ENCODE results near the gene ZFP62. TPM values are rescaled to one million over a fixed set of nuclear protein-coding genes. Genes with fewer than 3 reads are reported as not detected.
A peak's percentile ranks its signal among the peaks of the same experiment; 100 is the strongest.

Gene ZFP62
- total RNA-seq, 4 donors from 2014 or later, result 41.1 to 58.9 (median 47.3) TPM

DNA sequence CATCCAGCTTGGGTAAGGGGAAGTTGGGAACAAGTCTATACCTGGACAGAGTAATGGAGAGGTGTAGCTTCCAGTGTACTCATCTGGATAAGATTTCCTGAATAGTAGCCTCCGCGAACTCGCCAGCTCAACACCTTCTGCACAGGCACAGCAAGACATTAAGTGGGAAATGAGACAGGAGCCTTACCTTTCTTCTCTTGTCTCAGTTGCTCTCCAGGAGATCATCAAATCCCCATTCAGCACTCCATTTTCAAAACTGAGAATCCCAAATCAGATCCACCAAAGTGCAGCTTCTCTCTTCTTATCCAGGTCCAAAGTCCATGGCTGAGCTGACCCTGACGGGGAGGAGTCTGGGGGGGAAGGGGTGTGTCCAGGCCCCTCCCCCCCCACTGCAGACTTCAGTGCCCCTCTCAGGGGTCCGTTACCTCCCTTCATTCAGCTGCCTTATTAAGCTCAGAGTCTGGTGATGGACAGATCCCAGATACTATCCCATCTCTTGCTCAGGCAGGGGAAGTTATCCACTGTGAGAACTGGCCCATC is 52.5 kb downstream of the ZFP62 start:
- Histone ChIP-seq H3K9me3 (no peaks in the 10 kb centered on the region), H3K36me3 (no peaks in the 10 kb centered on the region), H3K27ac (peak overlapping the region; percentile 98 to 99 (median 98)), H3K4me3 (replicated peaks in 1 of 3) (peak overlapping the region in 1 of 3 donors; percentile 57), H3K4me1 (peaks cover 69 to 73% of the 10 kb centered on the region in 2 donors), H3K27me3 (no peaks in the 10 kb centered on the region)
- TF ChIP-seq, protein P1, sequence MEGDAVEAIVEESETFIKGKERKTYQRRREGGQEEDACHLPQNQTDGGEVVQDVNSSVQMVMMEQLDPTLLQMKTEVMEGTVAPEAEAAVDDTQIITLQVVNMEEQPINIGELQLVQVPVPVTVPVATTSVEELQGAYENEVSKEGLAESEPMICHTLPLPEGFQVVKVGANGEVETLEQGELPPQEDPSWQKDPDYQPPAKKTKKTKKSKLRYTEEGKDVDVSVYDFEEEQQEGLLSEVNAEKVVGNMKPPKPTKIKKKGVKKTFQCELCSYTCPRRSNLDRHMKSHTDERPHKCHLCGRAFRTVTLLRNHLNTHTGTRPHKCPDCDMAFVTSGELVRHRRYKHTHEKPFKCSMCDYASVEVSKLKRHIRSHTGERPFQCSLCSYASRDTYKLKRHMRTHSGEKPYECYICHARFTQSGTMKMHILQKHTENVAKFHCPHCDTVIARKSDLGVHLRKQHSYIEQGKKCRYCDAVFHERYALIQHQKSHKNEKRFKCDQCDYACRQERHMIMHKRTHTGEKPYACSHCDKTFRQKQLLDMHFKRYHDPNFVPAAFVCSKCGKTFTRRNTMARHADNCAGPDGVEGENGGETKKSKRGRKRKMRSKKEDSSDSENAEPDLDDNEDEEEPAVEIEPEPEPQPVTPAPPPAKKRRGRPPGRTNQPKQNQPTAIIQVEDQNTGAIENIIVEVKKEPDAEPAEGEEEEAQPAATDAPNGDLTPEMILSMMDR (IDR thresholded peaks at IDR 0.05), result no peak
- TF ChIP-seq POLR2A (IDR thresholded peaks at IDR 0.05), result no peak
- no peak for DNase-seq
- intact Hi-C loops (cut with DNase I), result no loop called here
- WGBS, 2 donors, result 85 to 90% methylated on average over 5 of the region's 5 CpGs

DNA sequence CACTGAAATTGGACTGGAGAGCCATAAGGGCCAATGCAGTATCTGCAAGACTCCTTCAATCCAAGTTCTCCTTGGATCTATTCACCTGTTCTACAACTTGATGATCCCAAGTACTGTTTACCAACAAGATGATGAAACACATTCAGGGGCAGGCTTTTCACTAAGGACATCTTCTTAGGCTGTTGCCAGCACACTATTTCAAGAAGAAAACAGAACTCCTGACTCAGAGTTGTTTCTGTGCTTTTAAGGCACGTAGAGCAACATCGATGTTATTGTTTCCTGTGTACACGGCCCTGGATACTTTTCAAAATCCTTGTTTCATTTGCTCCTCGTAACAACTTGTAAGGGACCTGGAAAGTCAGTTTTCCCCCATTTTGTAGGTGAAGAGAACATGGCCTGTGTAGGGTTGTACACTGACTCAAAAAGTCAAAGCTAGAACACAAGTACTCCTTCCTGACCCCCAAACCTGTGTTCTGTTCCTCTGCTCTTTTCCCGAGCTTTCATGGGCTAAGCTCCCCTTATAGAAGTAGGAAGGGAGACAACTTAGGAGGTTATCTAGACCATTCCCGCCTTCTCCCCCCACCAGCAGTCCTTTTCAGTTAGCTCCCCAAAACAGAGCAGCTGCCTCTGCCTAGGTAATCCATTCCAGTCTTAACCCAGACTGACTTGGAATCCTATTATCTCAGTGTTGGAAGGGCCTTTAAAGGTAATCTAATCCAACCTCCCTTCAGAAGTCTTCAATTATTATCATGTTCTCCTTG is 53.2 kb downstream of the ZFP62 start:
- intact Hi-C loops (cut with DNase I), result no loop called here
- 23 to 26% methylated on average over 6 of the region's 6 CpGs for WGBS, 2 donors
- peak overlapping the region in 1 of 3 donors; percentile 57 for H3K4me3 ChIP-seq (replicated peaks in 1 of 3)
- H3K4me1 ChIP-seq, result peaks cover 76 to 79% of the 10 kb centered on the region in 2 donors
- no peak for DNase-seq
- H3K27me3 ChIP-seq, result no peaks in the 10 kb centered on the region
- no peaks in the 10 kb centered on the region for H3K9me3 ChIP-seq
- peak overlapping the region; percentile 98 to 99 (median 98) for H3K27ac ChIP-seq
- no peaks in the 10 kb centered on the region for H3K36me3 ChIP-seq
- TF ChIP-seq POLR2A (IDR thresholded peaks at IDR 0.05), result peak in 1 of 2 donors; percentile 54
- TF ChIP-seq, protein P1 (IDR thresholded peaks at IDR 0.05), result no peak

GRCh38 chr5:180807046-180807445 is 54.0 kb downstream of the ZFP62 start:
- Histone ChIP-seq H3K27ac (peak overlapping the region; percentile 98 to 99 (median 98)), H3K4me3 (replicated peaks in 1 of 3) (no peak overlapping the region)
- WGBS, 2 donors, result 76 to 80% methylated on average over 1 of the region's 1 CpG

DNA sequence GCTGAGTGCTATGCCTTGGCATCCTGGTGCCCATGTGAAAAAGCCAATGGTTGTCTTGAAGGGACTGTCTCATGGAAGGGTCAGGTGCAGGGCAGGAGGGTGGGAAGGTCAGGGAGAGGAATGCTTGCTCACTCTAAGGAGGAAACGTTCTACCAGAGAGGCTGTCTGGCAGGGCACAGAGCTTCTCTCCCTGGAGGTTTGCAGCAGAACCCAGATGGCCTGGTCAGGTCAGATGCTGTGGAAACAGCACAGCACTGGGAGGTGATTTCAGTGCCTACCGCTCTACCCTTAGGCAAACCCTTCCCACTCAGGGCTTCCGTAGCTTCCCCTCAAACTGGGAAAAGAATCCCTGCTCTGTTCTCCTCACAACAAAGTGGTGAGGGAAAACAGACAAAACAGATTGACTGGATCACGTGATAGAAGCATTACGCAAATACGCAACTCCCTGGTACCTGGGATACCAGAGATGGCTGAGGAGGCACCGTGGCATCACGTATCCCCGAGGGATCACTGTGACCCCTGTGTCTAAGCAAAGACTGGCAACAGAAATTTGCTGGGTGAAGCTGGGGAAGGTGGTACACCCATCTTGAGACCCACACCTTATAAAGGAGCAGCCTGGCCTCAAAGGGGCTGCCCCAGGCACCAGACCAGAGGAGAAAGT is 54.6 kb downstream of the ZFP62 start:
- 67 to 80% methylated on average over 9 of the region's 9 CpGs for WGBS, 2 donors
- Histone ChIP-seq H3K27ac (peak overlapping the region; percentile 98 to 99 (median 98)), H3K9me3 (no peaks in the 10 kb centered on the region), H3K36me3 (no peaks in the 10 kb centered on the region), H3K27me3 (no peaks in the 10 kb centered on the region), H3K4me3 (replicated peaks in 1 of 3) (no peak overlapping the region), H3K4me1 (peaks cover 73% of the 10 kb centered on the region in 2 donors)
- no peak for DNase-seq
- intact Hi-C loops (cut with DNase I), result no loop called here
- TF ChIP-seq, protein P1 (IDR thresholded peaks at IDR 0.05), result no peak
- no peak for TF ChIP-seq POLR2A (IDR thresholded peaks at IDR 0.05)

More at GRCh38 chr5:180807046-180807445, 54.0 kb downstream of the ZFP62 start:
- TF ChIP-seq POLR2A (IDR thresholded peaks at IDR 0.05), result no peak
- TF ChIP-seq, protein P1 (IDR thresholded peaks at IDR 0.05), result no peak
- no peaks in the 10 kb centered on the region for H3K9me3 ChIP-seq
- H3K27me3 ChIP-seq, result no peaks in the 10 kb centered on the region
- H3K36me3 ChIP-seq, result no peaks in the 10 kb centered on the region
- no peak for DNase-seq
- H3K4me1 ChIP-seq, result peaks cover 75% of the 10 kb centered on the region in 2 donors
- intact Hi-C loops (cut with DNase I), result no loop called here

All from thyroid gland (tissue), 4 donors.